GM12891 (cell line): ENCODE results near the gene CTSE.

Experiments
- POLR2A ChIP-seq: IDR thresholded peaks from 2 replicates; pipeline ENCODE4 v1.6.1; 2011; ENCODE audit warnings: low read depth, low read length, control low read depth
- POLR2AphosphoS5 ChIP-seq: IDR thresholded peaks from 2 replicates; pipeline ENCODE4 v1.6.1; 2011; ENCODE audit warnings: low read depth, low read length, control low read depth
- SPI1 ChIP-seq: IDR thresholded peaks from 2 replicates; pipeline ENCODE4 v1.6.1; 2011; ENCODE audit warnings: low read depth, low read length, control low read depth
- TAF1 ChIP-seq: IDR thresholded peaks from 2 replicates; pipeline ENCODE4 v1.6.1; 2011; ENCODE audit warnings: low read depth, low read length, control low read depth

DNA sequence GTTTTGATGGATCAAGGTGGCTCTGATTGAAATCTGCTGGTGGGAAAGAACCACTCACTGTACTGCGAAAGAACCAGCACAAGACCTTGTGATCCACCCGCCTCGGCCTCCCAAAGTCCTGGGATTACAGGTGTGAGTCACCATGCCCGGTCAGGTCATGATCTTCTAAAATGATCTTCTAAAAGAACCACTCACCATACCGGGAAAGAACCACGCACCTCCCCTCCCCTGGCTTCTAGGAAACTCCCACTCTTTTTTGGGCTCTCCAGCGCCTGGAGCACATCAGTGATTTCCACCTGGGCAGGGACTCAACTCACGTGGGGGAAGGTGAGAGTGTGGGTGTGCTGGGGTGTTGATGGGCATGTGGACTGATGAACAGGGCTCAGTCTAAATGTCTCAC is 12.6 kb downstream of the CTSE start:
- TF ChIP-seq TAF1 (no peak), POLR2A (no peak), POLR2AphosphoS5 (no peak), SPI1 (no peak)
